Right kidney (tissue), 1 donor: ENCODE results near the gene RARRES1.

Experiments used
- DNase-seq: peaks from one replicate; pipeline ENCODE4 v3.0.0-alpha.2; 2016

RARRES1 gene

DNA sequence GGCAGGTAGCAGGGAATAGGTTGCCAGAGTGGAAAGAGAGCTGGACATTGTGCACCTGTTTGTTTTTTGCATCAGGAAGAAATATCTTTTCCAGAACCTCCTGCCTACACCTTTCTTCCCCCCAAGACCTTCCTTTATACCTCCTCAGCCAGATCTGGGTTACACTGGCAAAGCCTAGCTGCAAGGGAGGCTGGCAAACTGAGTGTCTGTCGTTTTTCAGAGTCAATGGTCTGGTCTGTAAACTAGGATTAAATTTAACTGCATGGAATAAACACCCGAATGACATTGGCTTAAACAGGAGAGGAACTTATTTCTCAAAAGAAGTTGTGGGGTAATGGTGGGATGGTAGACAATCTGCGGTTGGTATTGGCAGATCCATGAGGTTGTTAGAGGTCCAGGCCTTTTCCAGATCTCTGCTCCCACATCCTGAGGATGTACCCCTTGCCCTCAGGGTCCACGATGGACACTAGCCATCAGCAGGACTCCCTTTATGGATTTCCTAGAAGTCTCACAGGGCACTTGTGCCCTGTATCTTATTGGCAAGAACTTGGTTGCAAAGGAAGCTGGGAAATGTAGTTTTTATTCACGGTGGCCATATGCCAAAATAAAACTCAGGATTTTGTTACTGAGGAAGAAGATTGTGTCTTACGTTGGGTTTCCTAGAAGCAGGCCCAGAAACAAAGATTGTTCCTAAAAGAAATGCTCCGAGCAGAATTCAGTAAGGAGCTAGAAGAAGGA lies 3.2 kb upstream of the RARRES1 start:
- no peak for DNase-seq

DNA sequence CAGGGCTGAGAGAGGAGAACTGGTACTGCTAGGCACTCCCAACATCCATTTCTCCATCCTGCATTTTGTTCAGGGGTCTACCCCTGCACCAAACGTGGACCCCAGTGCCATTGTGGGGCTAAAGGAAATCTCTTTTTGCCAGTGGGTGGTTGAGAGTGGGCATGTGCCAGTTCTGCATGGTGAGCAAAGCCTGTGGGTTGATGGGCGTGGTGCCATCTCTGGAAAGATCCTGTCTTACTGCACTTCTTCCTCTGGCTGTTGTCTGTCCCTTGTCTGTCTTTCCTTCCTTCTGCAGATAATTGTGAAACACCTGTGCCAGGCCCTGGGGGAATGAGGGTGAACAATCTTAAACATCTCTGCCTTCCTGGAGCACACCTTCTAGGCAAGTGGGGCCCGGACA lies 1.4 kb upstream of the RARRES1 start:
- DNase-seq, result no peak

DNA sequence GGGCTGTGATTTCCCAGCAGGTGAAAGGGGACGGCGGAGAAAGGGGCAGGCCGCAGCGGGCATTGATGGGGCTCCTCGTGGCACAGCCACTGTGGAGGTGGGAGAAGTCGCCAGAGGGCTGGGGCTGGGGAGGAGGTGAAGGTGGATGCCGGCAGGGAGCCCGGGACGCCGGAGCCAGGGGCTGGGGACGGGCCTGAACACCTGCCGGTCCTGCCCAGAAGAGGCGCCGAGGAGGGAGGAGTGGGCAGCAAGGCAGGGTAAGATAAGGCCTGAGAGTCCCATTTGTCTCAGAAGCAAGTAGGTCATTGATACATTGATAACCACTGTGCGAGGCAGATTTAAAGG lies 571 bp upstream of the RARRES1 start:
- DNase-seq, result no peak

DNA sequence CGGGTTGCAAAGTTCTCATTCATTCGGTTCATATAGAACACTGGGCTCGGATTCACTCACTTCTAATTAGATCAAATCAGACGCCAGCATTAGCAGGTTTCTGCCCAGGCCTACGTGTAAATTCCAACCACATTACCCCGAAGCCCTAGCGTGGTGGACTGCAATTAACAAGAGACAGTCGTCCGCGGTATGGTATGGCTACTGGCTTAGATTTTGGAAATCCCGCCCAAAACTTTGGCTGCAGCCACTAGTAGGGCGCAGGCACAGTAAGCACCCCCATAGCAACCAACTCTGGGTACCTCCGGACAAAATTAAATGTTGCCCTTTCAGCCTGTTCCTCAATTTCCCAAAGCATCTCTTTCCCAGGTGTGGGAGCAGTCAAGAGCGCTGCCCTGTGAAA lies 771 bp downstream of the RARRES1 start:
- peak; percentile 15 for DNase-seq

DNA sequence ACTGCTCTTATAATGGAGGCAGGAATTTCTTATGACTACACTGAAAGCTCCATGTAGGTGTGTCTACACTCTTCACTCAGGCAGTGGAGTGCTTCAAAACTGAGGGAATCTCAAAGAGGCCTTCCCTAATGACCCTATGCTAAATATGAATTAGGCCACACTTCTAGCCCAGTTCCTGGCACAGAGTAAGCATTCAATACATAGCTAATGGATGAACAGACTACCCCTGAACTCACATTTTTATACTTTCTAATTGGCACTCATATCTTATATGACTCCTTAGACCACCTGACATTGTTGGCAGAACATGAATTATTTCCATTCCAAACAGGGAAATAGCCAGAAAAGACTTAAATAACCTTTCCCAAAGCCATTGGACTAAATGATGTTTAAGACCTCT lies 3.4 kb downstream of the RARRES1 start:
- DNase-seq, result no peak

DNA sequence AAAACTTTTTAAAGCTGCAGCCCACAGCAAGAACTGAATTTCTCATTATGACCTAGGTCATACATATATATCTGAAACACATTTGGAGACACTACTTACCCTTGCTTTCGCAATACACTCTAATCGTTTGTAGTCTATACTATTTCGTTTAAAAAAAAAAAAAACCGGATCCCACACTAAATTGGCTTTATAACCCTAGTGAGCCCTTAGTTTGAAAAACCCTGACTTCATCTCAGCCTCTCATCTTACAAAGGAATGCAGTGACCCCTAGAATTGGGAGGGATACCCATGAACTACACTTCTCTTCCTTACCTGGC lies 4.2 kb downstream of the RARRES1 start:
- DNase-seq, result no peak

DNA sequence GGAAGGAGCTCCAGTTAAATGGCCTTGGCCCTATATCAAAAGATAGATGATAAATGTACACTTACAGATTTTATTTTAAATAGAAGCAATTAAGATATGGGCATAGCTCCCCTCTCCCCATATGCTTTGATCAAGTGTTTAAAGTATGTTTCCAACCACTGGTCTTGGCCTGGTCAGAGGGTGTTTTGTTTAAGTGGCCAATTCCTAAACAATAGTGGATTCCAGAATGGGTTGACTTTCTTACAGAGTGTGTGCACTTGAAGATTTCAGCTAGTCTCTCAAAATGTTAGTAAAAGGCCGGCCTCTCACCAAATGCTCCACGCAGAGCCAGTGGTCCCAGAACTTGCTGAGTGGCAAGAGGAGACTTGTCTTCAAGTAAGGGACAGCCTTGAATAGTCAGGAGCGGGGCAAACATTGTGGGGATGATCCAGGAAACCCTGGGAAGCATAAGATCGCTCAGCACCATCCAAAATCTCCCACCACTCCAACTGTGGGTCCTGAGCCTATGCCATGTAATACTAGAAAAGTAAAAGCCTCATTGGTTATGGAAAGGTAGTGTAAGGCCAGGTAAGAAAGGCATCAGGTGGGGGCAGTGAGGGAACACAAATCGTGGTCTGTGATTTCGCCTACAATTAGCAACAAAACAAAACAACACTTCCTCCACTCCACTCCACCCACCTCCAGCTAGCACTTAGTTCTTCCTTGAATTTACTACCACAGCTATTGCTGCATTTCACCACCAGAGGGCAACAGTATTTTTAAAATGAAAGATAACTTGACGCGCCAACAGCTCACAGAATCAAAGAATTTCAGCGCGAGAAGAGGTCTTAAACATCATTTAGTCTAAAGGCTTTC lies 4.8 kb downstream of the RARRES1 start:
- peak; percentile 43 for DNase-seq

DNA sequence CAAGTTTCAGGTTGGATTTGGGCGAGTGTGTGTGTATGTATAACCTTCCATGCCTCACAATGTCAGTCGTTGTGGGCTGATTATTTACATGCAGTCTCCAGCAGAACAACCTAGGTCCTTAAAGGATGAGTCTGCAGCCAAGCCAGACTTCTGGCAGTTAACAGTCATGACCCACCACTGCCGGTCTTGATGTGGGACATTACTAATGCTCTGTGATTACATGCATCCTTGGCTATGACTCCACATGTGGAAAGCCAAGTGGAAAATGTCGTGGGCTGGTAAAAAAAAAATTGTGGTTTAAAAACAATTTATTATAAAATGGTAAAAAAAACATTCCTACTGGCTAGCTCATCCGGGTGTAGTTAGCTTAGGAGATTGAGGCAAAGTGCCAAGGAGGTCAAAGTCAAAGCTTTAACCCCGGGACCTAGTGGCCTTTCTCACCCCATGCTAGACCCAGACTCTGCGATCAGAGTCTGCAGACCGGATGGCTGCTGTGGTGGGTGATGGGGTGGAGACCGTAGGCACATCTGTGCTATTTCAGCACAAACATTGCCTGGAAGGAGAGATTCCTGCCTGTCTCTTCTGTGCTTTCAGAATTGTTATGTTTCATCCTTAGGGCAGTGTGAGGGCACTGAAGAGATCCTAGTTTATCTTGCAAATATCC lies 6.8 kb downstream of the RARRES1 start:
- DNase-seq, result no peak

DNA sequence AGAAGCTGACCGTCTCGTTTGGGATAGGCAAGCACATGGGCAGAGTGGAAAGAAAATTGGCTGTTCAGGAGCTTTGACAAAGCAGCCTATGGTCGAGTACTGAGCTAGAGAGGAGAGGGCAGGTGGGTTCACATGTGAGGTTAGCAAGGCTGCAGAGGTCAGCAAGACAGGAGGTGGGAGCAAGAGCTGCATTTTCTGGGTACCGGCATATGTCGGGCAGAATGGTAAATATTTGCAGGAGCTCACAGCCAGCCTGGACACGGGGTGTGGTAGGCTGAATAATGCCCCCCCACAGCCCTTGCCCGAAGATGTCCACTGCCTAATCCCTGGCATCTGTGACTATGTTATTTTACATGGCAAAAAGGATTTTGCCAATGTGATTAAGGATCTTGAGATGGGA lies 8.3 kb downstream of the RARRES1 start:
- no peak for DNase-seq

DNA sequence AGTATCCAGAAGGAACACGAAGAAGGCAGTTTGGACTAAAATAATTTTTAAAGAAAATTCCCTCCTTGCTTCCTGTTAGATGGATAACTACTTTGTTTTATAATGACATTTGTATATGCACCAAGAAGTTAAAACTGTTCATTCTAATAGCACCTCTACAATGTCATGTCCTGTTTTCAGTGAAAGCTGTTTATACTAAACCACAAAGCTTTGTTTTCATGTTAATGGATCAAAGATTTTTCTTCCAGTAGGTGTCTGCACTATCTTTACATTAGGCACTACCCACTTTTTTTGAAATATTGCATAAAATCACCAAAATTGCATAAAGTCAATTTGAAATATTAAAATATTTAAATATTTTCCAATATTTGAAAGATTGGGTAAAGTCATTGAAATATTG lies 10.1 kb downstream of the RARRES1 start:
- DNase-seq, result no peak

DNA sequence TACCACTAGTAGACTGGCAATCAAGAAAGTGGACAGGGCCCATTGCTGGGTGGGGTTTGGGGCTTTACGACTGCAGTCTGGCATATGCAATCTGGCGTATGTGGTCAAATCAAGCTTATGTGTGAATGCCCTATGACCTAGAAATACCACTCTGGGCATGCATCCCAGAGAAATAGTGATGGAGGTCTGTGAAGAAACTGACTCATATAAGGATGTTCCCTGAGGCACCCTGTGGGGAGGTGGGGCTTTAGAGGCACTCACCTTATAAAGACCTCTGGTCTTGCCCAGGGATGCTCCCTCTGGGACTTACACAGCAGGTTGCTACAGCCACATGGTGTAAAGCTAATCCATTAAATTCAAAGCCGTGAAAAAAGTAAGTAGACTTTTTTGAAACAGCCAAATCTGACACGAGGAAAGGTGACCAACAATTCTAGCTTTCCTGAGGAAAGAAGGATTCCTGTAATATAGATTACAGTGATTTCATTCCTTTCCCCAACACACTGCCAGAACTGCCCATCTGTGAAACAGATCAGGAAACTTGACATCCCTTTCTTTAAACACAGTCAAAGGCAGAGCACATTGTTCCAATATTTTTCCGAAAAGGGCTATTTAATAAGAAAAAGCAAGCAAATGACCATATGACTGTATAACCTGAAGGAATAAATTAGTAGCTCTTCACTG lies 13.6 kb downstream of the RARRES1 start:
- DNase-seq, result no peak

DNA sequence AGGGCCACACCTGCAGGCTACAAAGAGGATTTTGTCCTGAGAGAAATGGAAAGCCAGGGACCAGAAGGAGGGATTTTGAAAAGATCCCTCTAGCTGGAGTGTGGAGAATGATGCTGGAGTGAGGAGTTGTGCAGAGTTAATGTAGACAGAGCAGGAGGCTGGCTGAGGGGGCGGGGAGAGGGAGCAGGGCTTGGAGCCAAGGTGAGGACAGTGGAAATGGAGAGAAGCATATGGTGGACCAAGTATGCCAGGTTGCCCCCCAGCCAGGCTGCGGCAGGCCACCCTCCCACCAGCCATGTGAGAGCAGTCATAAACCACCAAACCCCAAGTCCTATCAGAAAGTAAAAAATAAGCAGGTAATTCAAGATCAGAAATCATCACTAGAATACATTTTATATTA lies 14.7 kb downstream of the RARRES1 start:
- no peak for DNase-seq

DNA sequence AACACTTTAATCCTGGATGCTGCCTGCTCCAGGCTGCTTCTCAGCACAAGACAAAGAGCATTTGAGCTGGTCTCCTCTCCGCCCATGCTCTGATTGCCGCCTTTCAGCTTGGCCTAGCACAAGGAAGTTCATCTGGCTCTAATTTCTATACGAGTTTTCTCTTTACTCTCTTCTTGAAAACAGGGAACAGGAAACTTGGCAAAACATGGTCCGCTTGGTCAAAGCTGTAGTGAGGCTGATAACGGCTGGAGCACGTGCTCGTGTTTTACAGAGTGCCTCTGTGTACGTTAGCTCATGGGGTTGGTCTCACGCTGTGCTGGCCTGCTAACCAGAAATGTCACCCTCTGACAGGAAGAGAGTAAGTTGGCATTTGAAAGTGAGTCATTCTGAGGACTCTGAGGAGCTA lies 19.2 kb downstream of the RARRES1 start:
- DNase-seq, result no peak

DNA sequence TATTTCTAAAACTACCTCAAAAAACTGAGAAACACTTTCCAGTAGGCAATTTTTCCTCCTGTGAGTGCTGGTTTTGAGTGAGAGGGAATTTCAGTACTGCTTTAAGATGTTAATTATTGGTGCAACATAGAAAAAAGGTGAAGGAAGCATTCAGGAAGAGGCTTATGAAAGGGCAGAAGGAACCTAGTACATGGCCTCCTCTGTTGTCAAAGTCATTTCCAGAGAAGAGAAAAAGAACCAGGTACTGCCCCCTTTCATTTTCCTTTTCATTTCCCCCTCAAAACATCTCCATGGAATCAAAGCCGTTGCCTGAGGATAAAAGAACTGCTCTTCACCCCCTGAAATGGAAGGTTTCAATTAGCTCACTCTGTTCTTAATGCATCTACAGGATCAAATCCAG lies 19.8 kb downstream of the RARRES1 start:
- no peak for DNase-seq

DNA sequence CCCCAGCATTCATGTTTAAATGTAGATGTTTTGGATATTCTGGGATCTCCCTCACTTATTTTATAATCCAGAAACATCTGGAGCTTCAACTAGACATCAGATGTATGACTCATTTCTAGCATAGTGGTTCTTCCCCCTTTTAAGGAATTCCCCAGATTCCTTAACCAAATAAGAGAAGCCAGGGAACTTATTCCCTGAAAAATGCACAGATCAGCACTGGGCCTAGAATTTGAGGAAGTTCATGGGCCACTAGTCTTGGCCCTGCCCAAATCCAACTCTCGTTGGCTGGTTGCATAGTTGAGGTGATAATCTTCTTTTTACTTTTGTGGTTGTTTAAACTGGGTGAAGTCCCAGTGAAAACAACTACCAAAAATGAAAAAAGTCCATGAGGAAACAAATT lies 20.4 kb downstream of the RARRES1 start:
- no peak for DNase-seq

DNA sequence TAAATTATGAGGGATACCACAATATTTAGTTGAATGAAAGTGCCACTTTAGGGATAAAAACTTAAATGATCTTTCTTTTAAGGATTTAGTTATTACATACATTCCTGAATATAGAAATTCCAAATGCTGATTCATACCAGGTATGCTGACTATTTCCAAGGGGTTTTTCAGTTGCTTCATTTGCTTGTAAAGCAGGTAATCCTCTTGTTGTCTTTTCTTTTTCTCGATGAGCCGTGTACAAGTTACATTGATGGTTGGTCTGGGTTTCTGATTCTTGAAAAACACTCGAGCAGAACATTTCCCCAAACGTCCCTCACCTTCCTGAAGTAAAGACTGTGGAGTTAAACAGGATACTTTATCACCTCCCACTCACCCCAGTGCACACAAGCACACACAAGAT lies 21.7 kb downstream of the RARRES1 start:
- no peak for DNase-seq

DNA sequence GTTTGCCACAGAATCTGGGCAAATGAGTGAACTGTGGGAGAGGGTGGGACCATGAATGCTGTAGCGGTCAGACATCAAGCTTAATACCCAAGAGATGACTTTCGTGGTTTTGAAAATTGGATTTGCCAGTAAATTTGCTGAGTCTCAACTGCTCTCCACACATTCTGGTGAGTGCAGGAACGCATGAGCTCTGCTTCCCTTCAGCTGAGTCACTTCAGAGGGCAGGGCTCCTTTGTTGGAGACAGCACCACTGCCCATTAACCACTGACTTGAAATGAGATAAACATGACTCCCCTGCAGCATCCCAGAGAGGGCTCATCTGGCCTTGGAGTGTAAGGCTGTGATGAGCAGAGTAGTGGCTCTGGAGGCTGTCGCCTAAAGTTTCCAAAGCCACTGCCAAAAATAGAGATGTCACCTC lies 22.6 kb downstream of the RARRES1 start:
- DNase-seq, result no peak

DNA sequence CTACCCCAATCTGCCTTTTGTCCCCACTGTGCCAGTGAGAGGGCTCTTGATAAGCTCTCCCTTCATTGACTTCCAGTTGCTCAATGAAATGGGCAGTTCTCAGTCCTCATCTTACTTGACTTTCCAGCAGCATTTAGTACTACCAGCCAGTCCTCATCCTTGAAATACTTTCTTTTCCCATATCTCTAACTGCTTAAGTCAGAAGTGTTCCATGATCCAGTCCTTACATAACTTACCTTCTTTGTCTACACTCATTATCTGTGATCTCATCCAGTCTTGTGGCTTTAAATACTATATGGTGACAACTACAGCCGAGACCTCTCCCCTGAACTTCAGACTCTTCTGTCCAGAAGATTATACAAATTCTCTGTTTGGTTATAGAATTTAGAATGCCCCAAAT lies 28.7 kb downstream of the RARRES1 start:
- DNase-seq, result no peak

DNA sequence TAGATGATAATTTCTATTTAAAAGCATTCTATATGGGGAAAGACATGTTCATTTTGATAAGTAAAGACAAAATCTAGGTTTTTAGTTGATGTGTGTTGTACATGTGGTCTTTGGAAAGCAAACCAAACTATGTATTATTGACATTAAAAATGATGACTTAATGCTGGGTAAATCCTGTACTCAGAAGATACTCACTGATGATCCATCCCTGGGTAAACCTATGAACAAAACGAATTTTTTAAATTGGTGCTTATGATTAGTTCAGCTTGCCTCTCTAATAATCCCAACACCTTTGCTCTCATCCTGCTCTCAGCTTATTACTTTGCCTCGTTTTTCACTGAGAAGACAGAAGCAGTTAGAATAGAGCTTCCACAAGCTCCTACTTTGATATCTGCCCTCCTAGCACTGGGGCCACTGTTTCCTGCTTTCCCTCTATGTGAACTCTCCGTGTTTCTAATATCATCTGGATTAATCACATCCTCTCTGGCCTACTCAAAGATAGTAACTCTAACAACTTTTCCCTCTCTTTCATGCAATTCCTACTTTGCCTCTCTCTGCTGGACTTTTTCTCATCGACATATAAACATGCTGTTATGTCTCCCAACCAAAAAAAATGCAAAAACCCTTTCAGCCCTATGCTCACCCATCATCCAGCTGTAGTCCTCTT lies 29.3 kb downstream of the RARRES1 start:
- DNase-seq, result no peak

DNA sequence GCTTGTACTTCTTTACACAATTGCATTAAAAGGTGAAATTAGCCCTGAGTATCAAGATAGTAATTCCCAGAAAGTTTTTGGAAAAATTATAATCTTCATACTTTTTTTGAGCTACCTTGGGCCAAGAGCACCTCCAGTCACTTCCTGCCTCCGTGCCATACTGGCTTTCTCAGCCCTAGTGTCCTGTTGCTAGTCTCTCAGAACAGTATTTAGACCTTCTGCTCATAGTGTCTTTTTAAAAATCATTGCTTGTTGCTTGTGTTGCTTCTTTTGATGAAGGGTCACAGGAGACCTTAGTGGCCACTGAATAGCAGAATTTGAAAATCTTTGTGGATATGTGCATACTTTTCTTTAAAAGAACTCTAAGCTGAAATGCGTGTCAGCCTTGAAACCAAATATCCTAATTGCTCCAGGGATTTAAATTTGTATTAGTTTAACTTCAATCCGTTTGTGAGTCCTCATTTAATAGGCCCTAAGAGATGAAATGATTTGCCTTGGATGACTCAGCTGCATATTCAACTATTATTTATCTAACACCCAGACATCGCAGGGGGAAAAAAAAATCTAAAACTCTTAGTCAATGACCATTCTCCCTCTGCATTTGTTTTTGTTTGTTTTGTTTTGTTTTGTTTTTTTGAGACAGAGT lies 30.7 kb downstream of the RARRES1 start:
- DNase-seq, result no peak

DNA sequence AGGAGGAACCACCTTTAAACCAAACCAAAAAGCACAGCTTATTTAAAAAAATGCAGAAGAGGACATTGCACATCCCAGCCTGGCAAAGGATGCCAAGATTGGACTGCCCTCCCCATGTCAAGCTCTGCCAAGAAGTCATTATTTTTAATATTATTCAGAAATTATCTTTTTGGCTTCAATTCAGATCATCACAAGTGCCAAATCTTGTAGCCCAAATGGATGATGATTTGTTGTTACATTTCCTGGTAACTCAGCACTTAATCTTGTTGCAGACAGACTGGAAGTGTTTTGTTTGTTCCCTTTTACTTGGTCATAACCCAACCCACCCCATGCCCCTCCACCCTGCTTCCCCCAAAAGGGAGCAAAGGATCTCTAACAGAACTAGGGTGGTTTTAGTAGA lies 31.7 kb downstream of the RARRES1 start:
- no peak for DNase-seq

DNA sequence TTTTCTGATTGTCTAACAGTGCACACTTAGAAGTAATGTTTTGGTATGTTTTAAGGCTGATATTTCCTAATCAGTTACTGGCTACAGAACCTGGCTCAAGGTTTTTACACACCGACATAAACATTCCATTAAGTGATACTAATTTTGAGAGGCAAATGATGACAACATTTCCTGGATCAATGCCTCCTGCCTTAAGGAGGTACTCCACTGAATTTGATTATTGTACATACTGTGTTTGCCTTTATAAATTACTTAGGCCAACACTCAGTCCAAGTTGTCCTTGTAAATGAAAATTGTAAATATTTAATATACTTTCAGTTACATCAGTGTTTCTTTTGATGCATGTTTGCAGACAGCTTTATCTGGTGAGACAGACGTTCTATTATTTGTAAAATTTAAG lies 35.6 kb downstream of the RARRES1 start:
- no peak for DNase-seq
